Measurements from ENCODE around the gene LDAH.
A peak's percentile ranks its signal among the peaks of the same experiment; 100 is the strongest.

The LDAH gene

DNA sequence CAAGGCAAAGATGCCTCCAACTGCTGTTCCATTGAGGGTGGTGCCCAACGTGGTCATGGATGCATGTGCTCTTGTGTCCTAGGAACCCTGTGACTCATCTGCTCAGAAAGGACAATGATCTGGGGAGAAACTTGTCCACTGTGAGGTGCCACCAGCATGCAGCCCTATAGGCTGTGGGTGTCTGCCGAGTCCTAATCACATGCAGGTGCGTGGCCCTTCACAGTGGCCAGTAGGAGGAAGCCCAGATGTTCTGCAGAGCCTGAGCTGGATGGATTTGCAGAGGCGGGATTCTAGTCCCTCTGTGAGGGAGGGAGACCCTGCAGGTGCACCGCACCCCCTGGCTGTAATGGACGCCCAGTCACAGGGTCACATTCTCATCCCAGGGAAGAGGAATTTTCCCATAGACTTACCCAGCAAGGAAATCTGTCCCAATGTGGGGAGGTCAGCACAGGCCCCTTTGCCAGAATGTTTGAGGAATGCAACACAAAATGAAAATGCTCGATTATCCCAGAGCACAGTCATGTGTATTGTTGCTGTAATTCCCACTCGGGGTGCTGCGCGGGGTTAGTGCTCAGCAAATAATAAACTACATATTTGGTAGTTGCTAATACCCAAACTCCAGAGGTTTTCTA lies 142.0 kb downstream of the LDAH start:
- DNase-seq (ENCODE audit: low spot score), result no peak

DNA sequence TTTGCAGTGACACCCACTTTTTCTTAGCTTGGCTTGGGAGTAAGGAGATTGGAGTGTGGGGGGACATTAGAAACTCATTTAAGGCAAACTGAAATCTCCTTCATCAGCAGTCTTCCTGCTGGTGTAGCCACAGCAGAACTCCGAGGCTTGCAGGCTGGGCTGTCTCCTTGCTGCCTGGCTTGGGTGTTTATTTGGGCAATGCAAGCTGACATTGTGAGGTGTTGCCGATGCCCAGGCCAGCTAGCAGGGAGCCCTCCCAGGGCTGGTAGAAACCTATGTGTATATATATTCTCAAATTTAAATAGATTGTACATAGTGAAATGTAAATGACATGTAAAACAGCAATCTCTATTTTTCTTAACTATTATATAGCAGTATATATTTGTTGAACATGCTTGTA lies 144.1 kb downstream of the LDAH start:
- DNase-seq (ENCODE audit: low spot score), result no peak

DNA sequence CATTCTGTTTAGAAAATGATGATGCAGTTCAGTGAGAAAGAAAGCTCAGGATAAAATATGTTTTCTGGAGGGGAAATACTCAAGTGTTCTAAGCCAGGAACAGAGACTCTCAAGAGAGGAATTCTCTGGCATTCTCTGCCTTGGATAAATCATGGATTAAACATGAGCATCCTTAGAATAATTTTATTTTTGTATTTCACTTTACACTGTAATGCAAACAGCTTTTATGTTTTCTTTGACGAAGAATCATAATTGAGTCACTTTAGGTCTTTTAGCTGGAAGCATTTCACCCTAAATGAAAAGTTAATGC lies 144.9 kb downstream of the LDAH start:
- DNase-seq (ENCODE audit: low spot score), result no peak

DNA sequence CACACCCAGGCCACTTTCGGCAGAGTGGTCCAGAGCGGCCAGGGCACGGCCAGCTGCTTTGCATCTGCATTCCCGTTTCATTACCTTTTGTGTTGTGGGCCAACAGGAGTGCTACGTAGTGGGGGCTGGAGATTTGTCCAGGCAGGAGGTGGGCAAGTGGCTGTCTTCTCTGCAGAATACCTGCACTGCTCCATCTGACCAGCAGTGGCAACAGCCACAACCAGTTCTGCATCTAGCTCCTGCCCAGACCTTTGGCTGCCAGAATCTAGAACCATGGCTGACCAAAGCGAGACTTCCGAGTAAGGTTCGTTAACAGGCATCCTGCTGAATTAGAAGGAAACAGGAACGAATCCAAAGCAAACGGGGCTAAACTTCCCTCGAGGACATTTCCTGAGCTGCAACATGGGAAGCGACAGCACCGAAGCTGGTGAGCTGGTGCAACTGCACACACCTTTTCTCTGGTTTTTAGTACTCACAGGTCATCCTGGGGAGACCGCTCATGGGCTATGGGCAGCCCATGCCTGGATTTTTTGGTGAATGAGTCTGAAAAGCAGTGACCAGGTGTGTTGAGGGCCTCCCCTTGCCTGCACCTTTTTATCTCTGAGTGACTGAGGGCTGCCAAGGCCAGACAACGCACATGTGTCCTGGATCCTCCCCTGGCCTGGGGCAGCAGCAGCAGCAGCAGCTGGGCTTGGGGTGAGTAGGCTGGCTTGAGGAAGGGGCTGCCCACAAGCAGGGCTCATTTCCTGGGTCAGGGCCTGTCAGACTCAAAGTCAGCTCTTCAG lies 145.4 kb downstream of the LDAH start:
- no peak for DNase-seq (ENCODE audit: low spot score)

DNA sequence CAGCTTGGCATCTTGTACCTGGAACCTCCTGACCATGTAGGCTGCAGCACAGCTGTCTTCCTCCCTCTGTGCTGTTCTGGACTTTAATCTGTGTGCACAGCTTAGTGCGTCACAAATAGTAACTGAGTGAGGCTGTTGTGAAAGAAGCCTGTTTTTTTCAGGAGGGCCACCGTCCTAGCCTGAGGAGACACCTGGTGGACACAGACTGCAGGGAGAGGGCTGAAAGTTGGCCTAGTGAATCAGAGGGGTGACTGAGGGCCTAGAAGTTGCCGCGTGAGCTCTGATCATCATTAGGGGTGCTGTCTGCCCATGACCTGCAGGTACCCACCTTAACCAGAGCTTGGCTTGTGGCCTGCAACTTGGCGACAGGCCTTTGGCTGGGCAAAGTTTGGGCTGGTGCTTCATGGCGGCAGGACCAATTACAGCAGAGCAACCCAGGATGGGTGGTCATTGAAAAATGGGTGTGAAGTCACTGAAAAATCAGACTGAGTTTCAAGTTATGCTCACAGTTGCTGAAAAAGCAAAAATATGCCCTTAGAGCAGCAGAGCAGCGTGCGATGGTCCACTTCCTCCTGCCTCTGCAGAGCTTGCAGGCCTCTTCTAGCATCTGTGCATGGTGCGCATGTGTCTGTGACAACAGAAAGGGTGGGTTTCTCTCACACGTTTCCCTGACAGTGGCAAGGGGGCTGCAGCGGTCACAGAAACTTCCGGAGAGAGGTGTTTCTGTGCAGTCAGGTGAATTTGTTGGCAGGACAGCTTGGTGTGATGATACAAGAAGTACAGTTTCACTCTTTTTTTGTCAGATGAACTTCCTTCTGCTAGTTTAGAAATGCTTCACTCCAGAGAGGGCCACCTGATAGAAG lies 146.3 kb downstream of the LDAH start:
- DNase-seq (ENCODE audit: low spot score), result no peak

DNA sequence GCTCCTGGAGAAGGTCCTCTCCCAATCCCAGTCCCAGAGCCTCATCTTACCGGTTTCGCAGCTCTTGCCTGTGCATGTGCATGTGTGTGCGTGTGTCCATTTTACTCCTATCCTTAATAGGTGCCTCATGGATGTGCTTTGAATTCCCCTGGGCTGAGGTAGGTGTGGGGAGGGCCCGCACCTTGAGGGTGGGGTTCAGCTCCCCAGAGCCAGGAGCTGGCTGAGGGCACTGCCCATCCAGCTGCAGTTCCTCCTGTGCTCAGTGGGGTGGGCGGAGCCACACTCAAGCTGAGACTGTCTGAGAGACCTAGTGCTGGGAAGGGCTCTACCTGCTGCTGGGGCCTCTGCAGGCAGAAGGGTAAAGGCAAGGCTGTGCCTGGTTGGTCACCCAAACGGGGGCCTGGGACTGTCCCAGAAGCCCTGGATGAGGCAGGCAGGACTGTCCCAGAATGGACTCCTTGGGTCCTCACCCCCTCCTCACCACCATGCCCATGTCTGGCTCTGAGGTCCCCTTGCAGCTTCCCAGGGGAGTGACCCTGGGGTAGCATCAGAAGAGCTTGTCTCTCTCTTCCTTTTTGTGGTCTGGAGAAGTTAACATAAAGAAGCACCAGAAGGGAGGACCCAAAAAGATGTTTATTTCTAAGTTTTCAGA lies 147.1 kb downstream of the LDAH start:
- DNase-seq (ENCODE audit: low spot score), result peak; percentile 43

DNA sequence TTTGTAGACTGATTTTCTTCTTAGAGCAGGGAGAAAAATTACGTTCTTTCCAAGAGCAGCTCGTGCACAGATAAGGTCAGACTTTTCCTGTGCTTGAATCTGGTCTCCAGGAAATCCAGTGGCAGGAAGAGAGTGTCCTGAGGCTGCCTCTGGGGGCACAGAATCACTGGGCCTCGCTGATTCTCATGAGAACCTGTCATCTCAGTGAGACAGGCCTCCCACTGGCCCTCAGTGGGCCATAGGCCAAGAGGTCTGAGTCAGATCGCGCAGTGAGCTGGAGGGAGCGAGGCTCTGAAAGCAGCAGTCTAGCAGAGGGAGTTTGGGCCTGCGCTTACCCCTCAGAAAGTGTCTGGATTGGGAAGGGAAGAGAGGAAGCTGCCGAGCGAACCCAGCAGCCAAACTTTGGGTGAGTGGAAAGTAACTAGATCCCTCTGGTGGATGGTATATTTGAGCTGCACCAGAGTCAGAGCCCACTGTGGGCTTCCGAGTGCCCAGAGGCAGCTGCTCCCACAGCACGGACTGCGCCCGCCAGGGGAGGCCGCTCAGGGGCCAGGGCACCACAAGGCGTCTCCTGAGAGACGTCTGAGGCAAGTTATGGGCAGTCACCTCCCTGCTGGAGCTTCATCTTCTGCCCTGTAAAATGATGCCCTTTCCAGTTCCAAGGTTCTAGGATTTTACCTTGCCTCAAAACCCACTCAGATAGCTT lies 147.8 kb downstream of the LDAH start:
- peak; percentile 83 for DNase-seq (ENCODE audit: low spot score)

DNA sequence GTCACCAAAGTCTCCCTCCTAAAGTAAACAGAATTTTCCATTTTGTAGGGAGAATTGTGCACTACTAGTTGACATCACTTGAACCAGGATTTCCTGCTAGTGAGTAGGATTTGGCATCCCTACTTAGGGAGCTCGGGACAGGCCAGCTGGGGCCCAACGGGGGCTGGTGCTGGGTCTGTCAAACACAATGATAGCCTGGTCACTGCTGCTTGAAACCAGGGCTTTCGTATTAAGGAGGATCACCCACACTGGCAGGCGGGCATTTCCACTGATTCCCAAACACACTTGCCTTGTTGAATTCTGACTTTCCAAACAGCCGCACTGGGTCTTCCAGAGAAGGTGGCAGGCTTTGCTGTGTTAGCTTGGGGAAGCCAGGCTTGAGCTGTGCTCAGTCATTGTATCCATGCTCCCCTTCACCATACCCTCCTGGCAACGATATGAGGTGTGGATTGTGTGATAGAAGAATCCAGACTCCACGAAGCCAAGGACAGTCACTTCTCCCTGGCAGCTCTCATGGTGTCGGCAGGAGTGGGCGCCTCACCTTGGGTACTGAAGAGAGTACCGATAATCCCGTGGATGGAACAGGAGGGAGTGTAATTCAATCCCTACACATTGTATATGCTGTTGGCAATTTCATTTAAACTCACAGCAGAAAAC lies 148.5 kb downstream of the LDAH start:
- no peak for DNase-seq (ENCODE audit: low spot score)

DNA sequence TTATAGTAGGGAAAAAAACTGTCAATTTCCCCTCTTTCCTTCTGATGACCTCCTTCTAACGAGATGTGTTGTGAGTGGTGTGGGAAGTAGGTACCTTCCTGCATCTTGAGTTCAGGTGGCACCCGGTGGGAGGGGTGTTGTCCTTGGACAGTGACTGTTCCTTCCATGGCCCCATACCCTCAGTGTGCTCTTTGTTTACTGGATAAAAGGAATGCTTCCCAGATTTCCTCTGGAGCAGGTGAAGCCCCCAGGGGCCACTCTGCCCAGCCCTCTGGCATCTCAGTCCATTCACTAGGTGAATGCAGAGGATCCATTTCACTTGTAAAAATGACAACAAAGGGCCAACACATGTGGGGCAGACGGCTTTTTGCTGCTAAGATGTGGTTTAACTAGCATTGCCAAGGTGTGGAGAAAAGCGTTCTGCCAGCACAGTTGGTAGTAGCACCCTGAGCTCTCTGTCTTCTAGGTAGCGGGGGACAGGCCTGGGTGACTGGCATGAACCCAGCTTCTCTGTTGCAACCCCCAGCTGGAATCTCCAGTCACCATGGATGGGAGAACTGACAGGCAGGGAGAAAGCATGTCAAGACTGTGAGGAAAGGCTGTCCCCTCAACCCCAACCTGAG lies 149.1 kb downstream of the LDAH start:
- DNase-seq (ENCODE audit: low spot score), result no peak

DNA sequence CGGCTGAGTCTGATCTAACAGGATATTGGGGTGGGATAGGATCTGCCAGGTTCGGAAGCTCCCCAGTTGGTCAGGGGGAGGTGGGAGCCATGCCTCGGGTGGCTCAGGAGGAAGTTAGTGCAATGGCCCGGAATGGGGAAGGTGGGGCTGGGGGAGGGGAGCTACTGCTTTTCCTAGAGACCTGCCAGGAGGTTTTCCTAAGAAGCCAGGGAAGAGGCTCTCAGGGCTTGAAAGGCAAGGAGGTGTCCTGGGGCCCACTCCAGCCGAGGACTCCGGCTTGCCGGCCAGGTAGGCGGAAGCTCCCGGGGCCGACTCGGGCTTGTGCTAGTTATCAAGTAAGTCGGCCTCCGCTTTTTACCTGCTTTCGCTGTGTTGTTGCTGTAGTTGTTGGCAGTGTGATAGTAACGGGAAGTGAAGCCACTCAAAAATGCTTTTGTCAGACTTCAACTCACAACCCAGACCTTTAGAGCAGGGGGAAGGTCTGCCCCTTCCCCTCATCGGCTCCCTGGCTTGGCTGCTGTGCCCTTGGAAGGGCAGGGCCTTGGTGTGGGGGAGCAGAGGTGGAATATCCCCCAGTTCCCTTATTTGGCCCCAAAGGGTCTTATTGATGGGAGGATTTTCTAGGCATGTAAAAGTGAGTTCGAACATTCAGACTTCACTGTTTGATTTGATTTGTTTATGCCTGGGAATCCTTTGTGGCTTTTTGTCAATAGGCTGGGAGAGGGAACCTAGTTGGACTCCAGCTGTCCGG lies 150.5 kb downstream of the LDAH start:
- no peak for DNase-seq (ENCODE audit: low spot score)

DNA sequence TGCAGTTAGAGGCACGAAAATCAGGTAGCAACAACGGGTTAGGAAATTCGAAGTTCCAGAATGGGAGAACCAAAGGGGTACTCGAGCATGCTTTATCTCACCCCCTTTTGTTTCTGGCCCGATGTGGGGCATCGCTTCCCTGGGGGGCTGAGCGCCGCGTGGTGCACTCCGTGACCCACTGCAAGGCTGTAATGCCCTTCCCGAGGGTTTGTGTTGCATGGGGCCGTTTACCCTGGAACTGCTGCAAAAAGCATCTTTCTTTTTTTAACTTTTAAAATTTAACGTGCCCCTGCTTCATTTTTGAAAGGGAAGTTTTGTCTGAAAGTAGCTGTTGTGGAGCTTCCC lies 151.2 kb downstream of the LDAH start:
- no peak for DNase-seq (ENCODE audit: low spot score)

DNA sequence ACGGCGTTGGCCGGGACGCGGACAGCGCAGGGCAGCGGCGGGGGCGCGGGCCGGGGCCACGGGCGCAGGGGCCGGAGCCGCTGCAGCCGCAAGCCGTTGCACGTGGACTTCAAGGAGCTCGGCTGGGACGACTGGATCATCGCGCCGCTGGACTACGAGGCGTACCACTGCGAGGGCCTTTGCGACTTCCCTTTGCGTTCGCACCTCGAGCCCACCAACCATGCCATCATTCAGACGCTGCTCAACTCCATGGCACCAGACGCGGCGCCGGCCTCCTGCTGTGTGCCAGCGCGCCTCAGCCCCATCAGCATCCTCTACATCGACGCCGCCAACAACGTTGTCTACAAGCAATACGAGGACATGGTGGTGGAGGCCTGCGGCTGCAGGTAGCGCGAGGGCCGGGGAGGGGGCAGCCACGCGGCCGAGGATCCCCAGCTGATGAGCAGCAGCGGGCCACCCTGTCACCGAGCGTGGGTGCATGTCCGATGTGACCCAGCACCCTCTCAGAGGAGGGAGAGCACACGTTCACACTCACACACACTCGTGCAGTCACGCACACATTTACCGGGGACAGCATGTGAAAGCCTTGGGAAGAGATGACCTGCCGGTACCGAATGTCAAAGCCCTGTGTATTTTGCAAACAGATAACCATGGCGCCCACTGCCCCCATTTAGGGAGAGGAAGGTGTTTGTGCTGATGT lies 151.7 kb downstream of the LDAH start:
- DNase-seq (ENCODE audit: low spot score), result no peak

DNA sequence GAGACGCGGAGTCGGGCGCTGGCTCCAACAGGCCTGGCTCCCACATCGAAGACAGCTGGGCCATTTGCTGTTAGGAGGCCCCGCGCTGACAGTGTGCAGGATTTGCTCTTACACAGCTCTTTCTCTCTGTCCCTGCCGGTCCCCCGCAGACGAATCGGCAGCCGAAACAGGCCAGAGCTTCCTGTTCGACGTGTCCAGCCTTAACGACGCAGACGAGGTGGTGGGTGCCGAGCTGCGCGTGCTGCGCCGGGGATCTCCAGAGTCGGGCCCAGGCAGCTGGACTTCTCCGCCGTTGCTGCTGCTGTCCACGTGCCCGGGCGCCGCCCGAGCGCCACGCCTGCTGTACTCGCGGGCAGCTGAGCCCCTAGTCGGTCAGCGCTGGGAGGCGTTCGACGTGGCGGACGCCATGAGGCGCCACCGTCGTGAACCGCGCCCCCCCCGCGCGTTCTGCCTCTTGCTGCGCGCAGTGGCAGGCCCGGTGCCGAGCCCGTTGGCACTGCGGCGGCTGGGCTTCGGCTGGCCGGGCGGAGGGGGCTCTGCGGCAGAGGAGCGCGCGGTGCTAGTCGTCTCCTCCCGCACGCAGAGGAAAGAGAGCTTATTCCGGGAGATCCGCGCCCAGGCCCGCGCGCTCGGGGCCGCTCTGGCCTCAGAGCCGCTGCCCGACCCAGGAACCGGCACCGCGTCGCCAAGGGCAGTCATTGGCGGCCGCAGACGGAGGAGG lies 152.4 kb downstream of the LDAH start:
- no peak for DNase-seq (ENCODE audit: low spot score)

DNA sequence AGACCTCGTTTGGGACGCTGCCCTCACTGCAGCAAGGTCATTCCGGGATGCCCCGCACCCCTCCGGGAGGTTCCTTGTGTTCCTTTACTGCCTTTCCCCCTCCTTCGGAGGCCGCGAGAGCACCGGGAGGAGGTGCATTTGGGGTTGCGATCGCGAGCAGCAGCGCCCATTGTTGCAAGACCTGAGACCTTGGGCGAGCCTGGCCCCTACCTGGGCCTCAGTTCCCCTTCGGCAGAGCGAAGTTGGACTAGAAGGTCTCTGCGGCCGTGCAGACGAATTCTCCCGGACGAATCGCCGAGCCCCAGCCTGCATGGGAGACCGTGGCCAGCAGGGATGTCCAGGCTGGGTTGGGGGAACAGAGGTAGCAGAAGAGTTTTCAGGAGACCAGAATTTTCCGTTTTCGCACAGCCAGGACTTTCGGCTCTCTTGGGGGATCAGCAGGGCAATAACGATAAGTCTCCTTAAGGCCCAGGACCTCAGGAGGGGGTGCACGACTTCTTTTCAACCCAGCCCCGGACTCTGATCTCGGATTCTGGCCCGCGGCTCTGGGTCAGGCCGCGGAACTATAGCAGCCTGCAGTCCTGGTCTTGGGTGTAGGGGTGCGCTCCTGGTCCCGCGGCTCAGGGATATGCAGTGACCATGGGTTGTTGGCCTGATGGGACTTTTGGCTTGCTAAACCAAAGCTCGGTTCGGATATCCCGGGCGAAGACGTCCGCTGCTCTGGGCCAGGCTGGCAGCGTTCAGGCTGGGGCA lies 153.2 kb downstream of the LDAH start:
- no peak for DNase-seq (ENCODE audit: low spot score)

DNA sequence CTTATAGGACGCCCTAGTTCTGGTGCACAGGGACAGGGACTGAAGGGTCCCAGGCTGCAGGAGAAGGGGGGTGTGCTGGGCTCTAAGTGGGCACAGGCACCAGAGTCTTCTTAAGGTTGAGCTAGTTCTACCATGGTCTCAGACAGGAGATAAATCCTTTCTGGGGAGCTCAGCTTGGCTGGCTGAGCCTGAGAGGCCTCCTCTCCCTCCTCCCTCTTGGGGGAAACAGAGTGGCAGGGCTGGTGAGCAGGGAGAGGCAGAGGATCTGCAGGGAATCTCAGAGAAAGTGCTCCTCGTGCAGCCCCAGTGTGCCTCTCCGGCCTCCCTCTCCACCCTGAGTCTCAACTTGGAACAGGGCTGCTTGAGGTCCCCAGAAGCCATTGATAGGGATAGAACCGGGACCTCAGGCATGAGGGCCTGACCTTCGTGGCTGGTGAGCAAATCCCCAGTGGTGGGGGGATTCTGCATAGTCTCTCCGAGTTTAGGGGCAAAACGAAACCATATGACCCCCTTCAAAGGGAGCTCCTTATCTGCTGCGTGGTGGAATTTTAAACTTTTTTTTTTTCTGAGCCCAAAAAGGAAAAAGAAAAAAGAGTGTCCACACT lies 153.9 kb downstream of the LDAH start:
- DNase-seq (ENCODE audit: low spot score), result no peak

DNA sequence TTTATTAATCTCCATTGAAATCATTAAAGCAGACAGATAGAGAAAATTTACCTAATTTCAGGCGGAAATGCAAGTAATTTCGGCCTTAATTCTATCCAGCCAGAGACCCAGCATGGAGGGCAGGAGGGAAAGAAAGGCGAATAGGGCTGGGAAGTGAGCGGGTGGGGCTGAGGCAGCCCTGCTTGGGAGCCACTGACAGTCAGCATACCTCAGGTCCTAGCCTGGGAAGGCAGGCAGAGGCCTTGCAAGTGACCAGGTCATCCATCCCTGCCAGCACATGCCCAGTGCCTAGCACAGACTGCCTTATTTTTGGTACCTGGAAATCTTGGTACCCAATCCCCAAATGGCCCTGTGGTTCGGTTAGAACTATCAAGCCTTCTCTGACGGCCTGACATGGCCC lies 154.4 kb downstream of the LDAH start:
- DNase-seq (ENCODE audit: low spot score), result no peak

DNA sequence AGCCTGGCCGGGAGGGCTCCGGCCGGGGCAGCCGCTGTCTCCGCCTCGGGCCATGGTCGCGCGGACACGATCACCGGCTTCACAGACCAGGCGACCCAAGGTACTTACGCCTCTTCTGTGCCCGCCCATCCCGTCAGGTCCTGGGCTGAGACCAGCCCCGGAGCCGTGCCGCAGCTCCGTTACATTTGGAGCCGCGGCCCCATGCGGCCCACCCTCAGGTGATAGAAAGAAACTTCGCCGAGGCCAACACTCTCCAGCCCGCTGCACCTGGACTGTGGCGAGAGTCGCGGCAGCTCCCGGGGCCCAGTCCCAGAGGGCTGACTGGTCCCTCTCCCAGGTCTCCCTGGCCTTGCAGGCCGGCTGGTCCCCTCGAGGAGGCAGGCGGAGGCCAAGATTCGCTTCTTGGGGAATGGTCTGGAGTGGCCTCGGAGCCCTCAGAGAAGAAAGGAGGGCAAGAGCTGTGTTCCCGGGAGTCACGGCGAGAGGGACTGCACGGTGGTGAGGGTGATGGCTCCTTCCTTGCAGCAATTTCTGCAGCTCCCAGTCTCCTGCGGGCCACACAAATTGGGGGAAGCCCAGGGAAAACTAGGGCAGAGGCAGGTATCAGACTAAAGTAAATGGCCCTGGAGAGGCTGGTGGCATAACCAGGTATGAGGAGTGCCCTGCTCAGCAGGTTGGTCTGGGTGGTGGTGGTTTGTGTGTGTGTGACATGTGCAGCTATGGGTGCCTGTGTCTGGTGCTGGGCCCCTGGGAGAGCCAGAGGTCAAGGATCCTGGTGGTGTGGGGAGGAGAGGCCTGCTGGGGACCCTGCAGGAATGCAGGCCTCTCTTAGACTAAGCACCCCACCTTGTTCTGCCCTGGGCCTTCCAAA lies 155.1 kb downstream of the LDAH start:
- no peak for DNase-seq (ENCODE audit: low spot score)

Measured in AG20443 (cell line).